HCT116 (cell line): Measurements from ENCODE around the gene UBAP2. TPM values are rescaled to one million over a fixed set of nuclear protein-coding genes. Genes with fewer than 3 reads are reported as not detected.

ENCODE experiments used
- ATAC-seq: fragments of 200-7000 bp; cut with Tn5 transposase; 2 replicates; pipeline ENCODE4 v1.9.1; 2020; ENCODE audit warnings: mild to moderate bottlenecking, moderate library complexity
- BruUV-seq: library from RNA; stranded (reverse); fragments of 400-500 nt; replicated peaks from 2 replicates; lab custom pipeline; 2021; lab: Mats Ljungman, UMichigan
- CTCF ChIA-PET: fragments of 300-600 bp; sonication (Branson Sonifier 250); formaldehyde crosslinking; loops from one replicate; lab custom pipeline; 2021; ENCODE audit warnings: antibody characterized with exemption; lab: Charles Lee
- POLR2A ChIA-PET: fragments of 300-600, 350-600 bp; sonication (Branson Sonifier 250); formaldehyde crosslinking; loops from one replicate; lab custom pipeline; 2021; ENCODE audit warnings: antibody characterized with exemption; lab: Charles Lee
- RAD21 ChIA-PET, 2 experiments: fragments of 300-600 bp; sonication (Branson Sonifier 250); formaldehyde crosslinking; loops; one replicate each; lab custom pipeline; 2023; ENCODE audit warnings: low total read pairs in 2 of 2; ENCODE audit not compliant: uncharacterized antibody in 2 of 2, unreplicated experiment in 2 of 2, low non-redundant PET in 1 of 2; lab: Charles Lee
- DNase-seq: peaks from one replicate; pipeline ENCODE4 v3.0.0-alpha.2; 2010; ENCODE audit warnings: low read depth, low spot score
- H2AFZ ChIP-seq: fragments of 200-600 bp; shearing (Covaris generic), sonication (generic); 2 replicates; pipeline ENCODE4 v1.6.1; 2017; ENCODE audit warnings: low read depth, mixed run types, mixed read lengths, antibody characterized with exemption, low read length; ENCODE audit not compliant: poor library complexity, severe bottlenecking
- H3K27ac ChIP-seq: 2 replicates; pipeline ENCODE4 v1.5.1; 2012; ENCODE audit warnings: low read depth, low read length
- H3K27me3 ChIP-seq: fragments of 200-600 bp; sonication (generic); 2 replicates; pipeline ENCODE4 v1.6.1; 2016; ENCODE audit warnings: mixed run types, low read length, mixed read lengths; ENCODE audit not compliant: insufficient read depth
- H3K36me3 ChIP-seq, 2 experiments: fragments of 200-500 bp in 1 of 2; fragments of 200-600 bp in 1 of 2; sonication (Bioruptor generic) in 1 of 2; sonication (generic) in 1 of 2; 2 replicates each; pipeline versions ENCODE4 v1.5.1 to v1.6.1; 2014 to 2016; ENCODE audit warnings: low read length in 2 of 2, inconsistent platforms in 1 of 2, mixed read lengths in 1 of 2, mixed run types in 1 of 2; ENCODE audit not compliant: insufficient read depth in 2 of 2, control insufficient read depth in 1 of 2
- H3K4me1 ChIP-seq, 2 experiments: fragments of 200-600 bp in 1 of 2; sonication (generic) in 1 of 2; 2 replicates each; pipeline versions ENCODE4 v1.5.1 to v1.6.1; 2012 to 2017; ENCODE audit warnings: low read length in 2 of 2, inconsistent platforms in 1 of 2, mild to moderate bottlenecking in 1 of 2, mixed read lengths in 1 of 2, mixed run types in 1 of 2, moderate library complexity in 1 of 2; ENCODE audit not compliant: insufficient read depth in 2 of 2, control insufficient read depth in 1 of 2
- H3K4me2 ChIP-seq: fragments of 200-600 bp; sonication (generic); 2 replicates; pipeline ENCODE4 v1.6.1; 2017; ENCODE audit warnings: mixed run types, low read length, mixed read lengths
- H3K4me3 ChIP-seq, 2 experiments: fragments of 200-600 bp in 1 of 2; sonication (generic) in 1 of 2; replicated peaks in 1 of 2; 2 replicates each; pipeline ENCODE4 v1.5.1; 2011 to 2016; ENCODE audit warnings: low read length in 2 of 2, control low read depth in 1 of 2, low read depth in 1 of 2, mild to moderate bottlenecking in 1 of 2, mixed read lengths in 1 of 2, mixed run types in 1 of 2
- H3K79me2 ChIP-seq: fragments of 200-600 bp; sonication (generic); 2 replicates; pipeline ENCODE4 v1.6.1; 2017; ENCODE audit warnings: mild to moderate bottlenecking, mixed run types, low read length, moderate library complexity, mixed read lengths; ENCODE audit not compliant: insufficient read depth
- H3K9ac ChIP-seq: fragments of 200-600 bp; sonication (generic); 2 replicates; pipeline ENCODE4 v1.6.1; 2016; ENCODE audit warnings: low read length, mixed read lengths
- H3K9me2 ChIP-seq: fragments of 200-600 bp; sonication (generic), shearing (Covaris generic); 2 replicates; pipeline ENCODE4 v1.6.1; 2017; ENCODE audit warnings: mixed run types, mild to moderate bottlenecking, moderate library complexity; ENCODE audit not compliant: insufficient read depth
- H3K9me3 ChIP-seq, 2 experiments: fragments of 200-500 bp in 1 of 2; fragments of 200-600 bp in 1 of 2; sonication (Bioruptor generic) in 1 of 2; sonication (generic) in 1 of 2; 2 replicates each; pipeline ENCODE4 v1.6.1; 2014 to 2017; ENCODE audit warnings: low read length in 2 of 2, mixed read lengths in 2 of 2, inconsistent platforms in 1 of 2, low read depth in 1 of 2, mild to moderate bottlenecking in 1 of 2, mixed run types in 1 of 2, moderate library complexity in 1 of 2; ENCODE audit not compliant: control insufficient read depth in 1 of 2, insufficient read depth in 1 of 2
- H4K20me1 ChIP-seq: fragments of 200-600 bp; sonication (generic), shearing (Covaris generic); 2 replicates; pipeline ENCODE4 v1.6.1; 2017; ENCODE audit warnings: mixed run types, mild to moderate bottlenecking, moderate library complexity; ENCODE audit not compliant: insufficient read depth
- ELF1 ChIP-seq: IDR thresholded peaks from 2 replicates; pipeline ENCODE4 v1.6.1; 2012; ENCODE audit warnings: low read depth, borderline replicate concordance
- JUND ChIP-seq: IDR thresholded peaks from 2 replicates; pipeline ENCODE4 v1.6.1; 2012
- POLR2AphosphoS5 ChIP-seq: IDR thresholded peaks from 2 replicates; pipeline ENCODE4 v1.6.1; 2011; ENCODE audit warnings: mild to moderate bottlenecking, low read depth, low read length, moderate library complexity
- intact Hi-C: fragments of 100-400 bp; cut with micrococcal nuclease; formaldehyde crosslinking; loops from 2 replicates; pipeline ENCODE4 v1.10.0; 2022
- total RNA-seq: library from RNA; stranded (reverse); gene quantifications from one replicate; pipeline ENCODE4 v1.2.1, GENCODE V29; 2021; ENCODE audit not compliant: unreplicated experiment

Gene UBAP2
- total RNA-seq, 1 experiment from 2014 or later = 51.3 TPM

- RAD21 ChIA-PET = no interaction called here
- peaks cover 13 to 53% of the 10 kb centered on the region in 2 experiments; a peak in 3 of 4 replicates for H3K36me3 ChIP-seq
- H3K4me2 ChIP-seq = no peak overlapping the region
- no peak overlapping the region for H3K4me3 ChIP-seq
- H3K4me1 ChIP-seq = no peaks in the 10 kb centered on the region
- CTCF ChIA-PET = no interaction called here
- no peak for ATAC-seq
- DNase-seq = no peak
- intact Hi-C loops = loop anchor here (10.0 kb wide), 1 partner anchor 102 kb away; the partner anchor contains the start of gene UBE2R2
- peaks cover 19% of the 10 kb centered on the region; the same call in 1 of the 2 replicates for H3K79me2 ChIP-seq
- TF ChIP-seq JUND = no peak
- TF ChIP-seq, all 23 proteins: peak for 0
- Histone ChIP-seq H2AFZ (no peak overlapping the region), H3K27ac (no peak overlapping the region), H3K9me2 (no peaks in the 10 kb centered on the region), H3K27me3 (no peaks in the 10 kb centered on the region), H4K20me1 (peaks cover 3% of the 10 kb centered on the region; the same call in 1 of the 2 replicates), H3K9me3 (no peaks in the 10 kb centered on the region), H3K9ac (no peak overlapping the region)
- POLR2A ChIA-PET = interaction anchor here (0.6 kb wide), 1 partner anchor 441 kb away, joined by 5 read pairs; no protein-coding TSS in a partner anchor
- no TSS peak for BruUV-seq
Measured at GRCh38 chr9:33917036-33917435, 131.7 kb downstream of the UBAP2 start.

GRCh38 chr9:33914887-33915628 is 133.6 kb downstream of the UBAP2 start:
- no peak overlapping the region for H3K4me2 ChIP-seq
- ChIA-PET CTCF (no interaction called here), POLR2A (no interaction called here), RAD21 (no interaction called here)
- H3K27me3 ChIP-seq = no peaks in the 10 kb centered on the region
- DNase-seq (no peak), ATAC-seq (no peak)
- H3K79me2 ChIP-seq = peaks cover 16% of the 10 kb centered on the region; the same call in 1 of the 2 replicates
- H3K9ac ChIP-seq = no peak overlapping the region
- BruUV-seq = no TSS peak
- H3K36me3 ChIP-seq = peaks cover 11 to 39% of the 10 kb centered on the region in 2 experiments; a peak in 3 of 4 replicates
- no peak overlapping the region for H3K4me3 ChIP-seq
- no peaks in the 10 kb centered on the region for H3K9me3 ChIP-seq
- TF ChIP-seq POLR2AphosphoS5 = peak; percentile 3; the same call in 1 of the 2 replicates
- no peak for TF ChIP-seq ELF1
- H3K9me2 ChIP-seq = no peaks in the 10 kb centered on the region
- intact Hi-C loops = loop anchor here (10.0 kb wide), 1 partner anchor 100 kb away; the partner anchor contains the start of gene UBE2R2
- H3K27ac ChIP-seq = no peak overlapping the region
- no peak overlapping the region for H2AFZ ChIP-seq
- no peaks in the 10 kb centered on the region for H3K4me1 ChIP-seq
- H4K20me1 ChIP-seq = peaks cover 3% of the 10 kb centered on the region; the same call in 1 of the 2 replicates
